Osteocyte (in vitro differentiated cells): ENCODE data around the gene MAEA. TPM values are rescaled to one million over a fixed set of nuclear protein-coding genes. Genes with fewer than 3 reads are reported as not detected.

Experiments used
- DNase-seq: peaks from one replicate; pipeline ENCODE4 v3.0.0; 2021; ENCODE audit warnings: mixed read lengths; ENCODE audit not compliant: unreplicated experiment; ENCODE audit errors: extremely low spot score
- H3K27ac Mint-ChIP-seq: one replicate; pipeline ENCODE4 v1.8.0; 2021; ENCODE audit warnings: mild to moderate bottlenecking, mixed read lengths; ENCODE audit not compliant: unreplicated experiment
- H3K27me3 Mint-ChIP-seq: one replicate; pipeline ENCODE4 v1.8.0; 2021; ENCODE audit warnings: mixed read lengths; ENCODE audit not compliant: unreplicated experiment
- H3K36me3 Mint-ChIP-seq: one replicate; pipeline ENCODE4 v1.8.0; 2021; ENCODE audit warnings: mixed read lengths; ENCODE audit not compliant: unreplicated experiment
- H3K4me1 Mint-ChIP-seq: one replicate; pipeline ENCODE4 v1.8.0; 2021; ENCODE audit warnings: mixed read lengths; ENCODE audit not compliant: unreplicated experiment
- H3K4me3 Mint-ChIP-seq: one replicate; pipeline ENCODE4 v1.8.0; 2021; ENCODE audit warnings: mild to moderate bottlenecking, moderate library complexity, mixed read lengths; ENCODE audit not compliant: unreplicated experiment
- H3K9me3 Mint-ChIP-seq: one replicate; pipeline ENCODE4 v1.8.0; 2021; ENCODE audit warnings: mixed read lengths; ENCODE audit not compliant: unreplicated experiment
- total RNA-seq: library from RNA; stranded (reverse); gene quantifications from 2 replicates; pipeline ENCODE4 v1.2.1, GENCODE V29; 2021
- TF ChIP-seq, protein P1 (sequence below): fragments of 200-600 bp; sonication (generic); IDR thresholded peaks from 2 replicates; pipeline ENCODE4 v1.5.0; 2021; ENCODE audit warnings: antibody characterized with exemption, mild to moderate bottlenecking, moderate library complexity

The MAEA gene
- total RNA-seq, 1 donor from 2014 or later: 62.9 TPM

- Mint-ChIP-seq H3K4me3 (no peak overlapping the region), H3K27me3 (no peaks in the 10 kb centered on the region), H3K4me1 (peaks cover 32% of the 10 kb centered on the region), H3K27ac (no peak overlapping the region), H3K9me3 (no peaks in the 10 kb centered on the region), H3K36me3 (peaks cover 15% of the 10 kb centered on the region)
- TF ChIP-seq, protein P1, sequence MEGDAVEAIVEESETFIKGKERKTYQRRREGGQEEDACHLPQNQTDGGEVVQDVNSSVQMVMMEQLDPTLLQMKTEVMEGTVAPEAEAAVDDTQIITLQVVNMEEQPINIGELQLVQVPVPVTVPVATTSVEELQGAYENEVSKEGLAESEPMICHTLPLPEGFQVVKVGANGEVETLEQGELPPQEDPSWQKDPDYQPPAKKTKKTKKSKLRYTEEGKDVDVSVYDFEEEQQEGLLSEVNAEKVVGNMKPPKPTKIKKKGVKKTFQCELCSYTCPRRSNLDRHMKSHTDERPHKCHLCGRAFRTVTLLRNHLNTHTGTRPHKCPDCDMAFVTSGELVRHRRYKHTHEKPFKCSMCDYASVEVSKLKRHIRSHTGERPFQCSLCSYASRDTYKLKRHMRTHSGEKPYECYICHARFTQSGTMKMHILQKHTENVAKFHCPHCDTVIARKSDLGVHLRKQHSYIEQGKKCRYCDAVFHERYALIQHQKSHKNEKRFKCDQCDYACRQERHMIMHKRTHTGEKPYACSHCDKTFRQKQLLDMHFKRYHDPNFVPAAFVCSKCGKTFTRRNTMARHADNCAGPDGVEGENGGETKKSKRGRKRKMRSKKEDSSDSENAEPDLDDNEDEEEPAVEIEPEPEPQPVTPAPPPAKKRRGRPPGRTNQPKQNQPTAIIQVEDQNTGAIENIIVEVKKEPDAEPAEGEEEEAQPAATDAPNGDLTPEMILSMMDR: no peak
- DNase-seq: peak; percentile 81
These were observed 7.3 kb downstream of the MAEA start for GRCh38 chr4:1297023-1297395.

DNA sequence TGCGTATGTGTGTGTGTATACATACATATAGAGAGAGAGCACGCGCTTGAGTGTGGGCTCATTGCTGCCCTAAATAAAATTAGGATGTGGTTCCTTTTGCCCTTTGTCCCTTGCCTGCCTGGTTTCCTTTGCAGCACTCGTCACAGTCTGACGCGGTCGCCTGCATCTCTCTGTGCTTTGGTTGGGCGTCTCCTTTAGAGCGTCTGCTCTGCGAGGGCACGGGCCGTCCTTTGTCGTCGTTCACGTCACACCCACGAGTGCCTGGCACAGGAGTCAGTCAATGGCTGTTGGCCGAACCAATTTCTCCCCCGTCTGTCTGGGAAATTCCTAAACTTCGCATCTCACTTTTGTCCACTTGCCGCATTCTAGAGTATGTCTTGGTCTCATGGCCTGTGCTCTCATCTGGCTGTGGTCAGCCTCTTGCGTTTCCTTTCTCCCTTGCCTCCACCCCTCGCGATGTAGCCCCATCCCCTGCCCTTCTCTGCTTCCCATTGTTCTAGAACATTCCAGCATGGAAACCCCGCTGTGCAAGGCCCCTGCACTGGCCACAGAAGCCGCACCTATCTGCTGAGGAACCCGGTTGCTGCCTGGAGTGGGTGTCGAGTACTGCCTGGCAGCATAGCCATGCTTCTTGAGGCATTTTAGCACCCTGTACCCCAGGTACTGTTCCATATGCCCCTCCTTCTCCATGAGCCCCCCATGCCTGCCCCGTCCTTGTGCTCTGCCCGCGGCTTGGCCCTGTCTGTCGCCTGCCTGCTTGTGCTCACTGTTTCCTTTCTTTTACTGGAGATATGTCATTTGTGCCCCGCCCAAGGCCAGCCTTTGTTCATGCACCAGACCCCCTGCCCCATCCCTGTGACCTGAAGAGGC is 8.0 kb downstream of the MAEA start:
- Mint-ChIP-seq H3K9me3 (no peaks in the 10 kb centered on the region), H3K36me3 (peaks cover 15% of the 10 kb centered on the region), H3K4me3 (no peak overlapping the region), H3K4me1 (peaks cover 25% of the 10 kb centered on the region), H3K27ac (peak overlapping the region; percentile 16), H3K27me3 (no peaks in the 10 kb centered on the region)
- no peak for DNase-seq
- TF ChIP-seq, protein P1: no peak

- H3K4me3 Mint-ChIP-seq: no peak overlapping the region
- no peaks in the 10 kb centered on the region for H3K27me3 Mint-ChIP-seq
- DNase-seq: no peak
- TF ChIP-seq, protein P1: no peak
- H3K4me1 Mint-ChIP-seq: peaks cover 24% of the 10 kb centered on the region
- no peaks in the 10 kb centered on the region for H3K9me3 Mint-ChIP-seq
- H3K36me3 Mint-ChIP-seq: peaks cover 15% of the 10 kb centered on the region
- H3K27ac Mint-ChIP-seq: no peak overlapping the region
These were observed 8.8 kb downstream of the MAEA start for GRCh38 chr4:1298461-1298860.

DNA sequence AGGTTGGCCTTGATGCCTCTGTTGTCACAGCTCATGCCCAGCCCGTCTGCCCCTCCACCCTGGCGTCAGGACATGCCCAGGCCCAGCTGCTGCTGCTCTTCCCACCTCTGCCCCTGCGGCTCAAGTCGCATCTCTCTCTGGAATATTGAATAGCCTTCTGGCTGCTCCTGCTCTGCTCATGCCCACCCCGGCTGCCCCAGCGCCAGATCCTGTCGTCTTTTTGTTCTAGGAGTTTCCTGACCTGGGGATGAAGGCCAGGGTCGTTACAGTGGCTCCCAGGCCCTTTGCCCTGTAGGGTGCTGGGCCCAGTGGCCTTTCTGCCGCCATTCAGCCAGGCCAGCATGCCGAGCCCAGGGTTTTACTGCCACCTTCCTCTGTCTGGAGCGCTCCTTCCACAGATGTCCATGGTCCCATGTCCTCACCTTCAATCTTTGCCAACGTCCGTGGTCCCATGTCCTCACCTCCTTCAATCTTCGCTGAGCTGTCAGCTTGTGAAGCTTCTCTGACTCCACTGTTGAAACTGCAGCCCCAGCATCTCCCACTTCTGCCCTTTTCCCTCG is 9.7 kb downstream of the MAEA start:
- H3K9me3 Mint-ChIP-seq: no peaks in the 10 kb centered on the region
- no peaks in the 10 kb centered on the region for H3K27me3 Mint-ChIP-seq
- H3K27ac Mint-ChIP-seq: no peak overlapping the region
- peaks cover 17% of the 10 kb centered on the region for H3K4me1 Mint-ChIP-seq
- H3K36me3 Mint-ChIP-seq: peaks cover 15% of the 10 kb centered on the region
- TF ChIP-seq, protein P1: no peak
- H3K4me3 Mint-ChIP-seq: no peak overlapping the region
- no peak for DNase-seq
